Esophagus muscularis mucosa (tissue), 4 donors: ENCODE data around the gene UBAP1.

Experiments used
- EP300 ChIP-seq: sonication (generic); formaldehyde crosslinking; IDR thresholded peaks from one replicate; pipeline ENCODE4 v1.6.1; 2017; ENCODE audit warnings: antibody characterized with exemption
- POLR2A ChIP-seq: fragments of 450-650 bp; IDR thresholded peaks from one replicate; pipeline ENCODE4 v1.6.1; 2017; ENCODE audit warnings: antibody characterized with exemption, moderate library complexity, mild to moderate bottlenecking, low read depth
- TF ChIP-seq, protein P1 (sequence below), 3 experiments: fragments of 200-600 bp in 2 of 3; fragments of 450-650 bp in 1 of 3; sonication (generic) in 2 of 3; IDR thresholded peaks; one replicate each; pipeline ENCODE4 v1.5.1; 2017 to 2019; ENCODE audit warnings: antibody characterized with exemption in 3 of 3, mild to moderate bottlenecking in 2 of 3, moderate library complexity in 1 of 3

DNA sequence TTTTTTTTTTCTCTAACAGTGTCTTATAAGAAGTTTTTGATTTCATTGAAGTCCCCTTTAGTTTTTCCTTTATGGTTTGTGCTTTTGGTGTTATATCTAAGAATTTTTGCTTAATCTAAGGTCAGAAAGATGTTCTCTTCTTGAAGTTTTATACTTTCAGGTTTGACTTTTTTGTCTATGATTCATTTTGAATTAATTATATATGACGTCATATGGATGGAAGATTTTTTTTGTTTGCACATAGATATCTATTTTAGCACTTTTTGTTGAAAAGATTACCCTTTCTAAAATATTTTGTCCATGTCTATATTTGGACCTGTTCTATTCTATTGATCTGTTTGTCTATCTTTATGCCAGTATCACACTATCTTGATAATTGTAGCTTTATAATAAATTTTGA is 16.3 kb downstream of the UBAP1 start:
- TF ChIP-seq, protein P1, sequence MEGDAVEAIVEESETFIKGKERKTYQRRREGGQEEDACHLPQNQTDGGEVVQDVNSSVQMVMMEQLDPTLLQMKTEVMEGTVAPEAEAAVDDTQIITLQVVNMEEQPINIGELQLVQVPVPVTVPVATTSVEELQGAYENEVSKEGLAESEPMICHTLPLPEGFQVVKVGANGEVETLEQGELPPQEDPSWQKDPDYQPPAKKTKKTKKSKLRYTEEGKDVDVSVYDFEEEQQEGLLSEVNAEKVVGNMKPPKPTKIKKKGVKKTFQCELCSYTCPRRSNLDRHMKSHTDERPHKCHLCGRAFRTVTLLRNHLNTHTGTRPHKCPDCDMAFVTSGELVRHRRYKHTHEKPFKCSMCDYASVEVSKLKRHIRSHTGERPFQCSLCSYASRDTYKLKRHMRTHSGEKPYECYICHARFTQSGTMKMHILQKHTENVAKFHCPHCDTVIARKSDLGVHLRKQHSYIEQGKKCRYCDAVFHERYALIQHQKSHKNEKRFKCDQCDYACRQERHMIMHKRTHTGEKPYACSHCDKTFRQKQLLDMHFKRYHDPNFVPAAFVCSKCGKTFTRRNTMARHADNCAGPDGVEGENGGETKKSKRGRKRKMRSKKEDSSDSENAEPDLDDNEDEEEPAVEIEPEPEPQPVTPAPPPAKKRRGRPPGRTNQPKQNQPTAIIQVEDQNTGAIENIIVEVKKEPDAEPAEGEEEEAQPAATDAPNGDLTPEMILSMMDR (IDR thresholded peaks at IDR 0.05), result no peak
- TF ChIP-seq EP300 (no peak), POLR2A (no peak)
